Astrocyte of the cerebellum (primary cell): ENCODE measurements around the gene METTL4.
A peak's percentile ranks its signal among the peaks of the same experiment; 100 is the strongest.

Experiments
- DNase-seq: peaks from one replicate; pipeline ENCODE4 v3.0.0-alpha.2; 2011; ENCODE audit warnings: low read depth
- H3K4me3 ChIP-seq: 2 replicates; pipeline ENCODE4 v1.5.1; 2011; ENCODE audit warnings: mild to moderate bottlenecking, low read depth, low read length, moderate library complexity
- CTCF ChIP-seq: IDR thresholded peaks from 2 replicates; pipeline ENCODE4 v1.5.1; 2012; ENCODE audit warnings: low read length, low read depth, moderate library complexity, mild to moderate bottlenecking; ENCODE audit errors: missing control alignments
- in situ Hi-C: cut with HindIII; loops from 2 replicates; pipeline ENCODE4 v1.10.0; 2017; ENCODE audit warnings: low sequenced_read_pairs

Gene METTL4

DNA sequence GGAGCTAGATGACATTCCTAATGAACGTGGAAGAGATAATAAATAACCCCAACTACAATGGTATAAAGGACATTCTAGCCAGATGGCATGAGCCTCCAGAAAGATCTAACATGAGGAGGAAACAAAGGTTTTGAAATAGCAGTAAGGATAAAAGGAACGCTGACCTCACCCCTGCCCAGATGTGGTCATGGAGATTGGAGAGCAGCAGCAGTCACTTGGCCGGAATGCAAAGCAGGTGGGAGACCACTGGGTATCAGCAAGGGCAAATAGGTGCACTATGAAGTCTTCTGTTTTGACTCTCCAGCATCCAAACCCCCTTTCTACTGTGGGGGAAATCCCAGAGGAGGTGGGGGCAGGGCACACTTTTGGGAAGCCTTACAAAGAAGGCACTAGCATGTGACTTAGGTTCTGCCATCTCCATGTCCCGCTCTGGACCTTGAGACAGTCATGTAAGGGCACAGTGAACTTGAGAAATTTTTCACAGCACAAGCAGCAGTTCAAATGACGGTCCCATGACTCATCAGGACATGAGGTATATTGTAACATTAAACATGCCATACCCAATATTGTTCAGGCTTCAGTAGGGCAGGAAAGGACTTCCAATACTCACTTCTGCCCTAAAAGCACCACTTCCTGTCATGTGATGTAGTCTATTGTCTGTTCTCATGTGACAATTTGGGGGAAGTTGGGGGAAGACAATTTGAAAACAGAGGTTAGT is 55.2 kb downstream of the METTL4 start:
- peak; percentile 68 for DNase-seq
- in situ Hi-C loops: no loop called here
- TF ChIP-seq CTCF: no peak
- no peak overlapping the region for H3K4me3 ChIP-seq

GRCh38 chr18:2515171-2515787 is 56.0 kb downstream of the METTL4 start:
- TF ChIP-seq CTCF: no peak
- DNase-seq: peak; percentile 79
- no peak overlapping the region for H3K4me3 ChIP-seq
- in situ Hi-C loops: no loop called here

GRCh38 chr18:2513616-2514015 is 57.7 kb downstream of the METTL4 start:
- no peak for TF ChIP-seq CTCF
- no peak for DNase-seq
- no peak overlapping the region for H3K4me3 ChIP-seq
- in situ Hi-C loops: no loop called here

DNA sequence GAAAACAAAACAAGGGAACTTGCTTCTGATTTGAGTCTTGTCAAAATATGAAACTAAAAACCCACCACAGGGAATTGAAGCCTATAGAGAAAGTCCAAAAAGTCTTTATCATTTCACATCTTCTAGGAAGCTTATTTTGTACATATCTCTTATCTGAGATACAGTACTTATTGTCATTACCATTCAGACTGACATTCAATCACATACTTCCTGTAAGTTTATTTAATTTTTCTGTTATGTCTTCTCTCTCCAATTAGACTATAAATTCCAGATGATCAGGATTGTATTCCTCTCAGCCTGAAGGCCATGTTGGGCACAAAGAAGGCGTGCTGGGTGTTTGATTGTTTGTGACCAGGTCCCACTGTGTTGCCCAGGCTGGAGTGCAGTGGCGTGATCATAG is 59.2 kb downstream of the METTL4 start:
- DNase-seq: no peak
- no peak overlapping the region for H3K4me3 ChIP-seq
- in situ Hi-C loops: no loop called here
- no peak for TF ChIP-seq CTCF

DNA sequence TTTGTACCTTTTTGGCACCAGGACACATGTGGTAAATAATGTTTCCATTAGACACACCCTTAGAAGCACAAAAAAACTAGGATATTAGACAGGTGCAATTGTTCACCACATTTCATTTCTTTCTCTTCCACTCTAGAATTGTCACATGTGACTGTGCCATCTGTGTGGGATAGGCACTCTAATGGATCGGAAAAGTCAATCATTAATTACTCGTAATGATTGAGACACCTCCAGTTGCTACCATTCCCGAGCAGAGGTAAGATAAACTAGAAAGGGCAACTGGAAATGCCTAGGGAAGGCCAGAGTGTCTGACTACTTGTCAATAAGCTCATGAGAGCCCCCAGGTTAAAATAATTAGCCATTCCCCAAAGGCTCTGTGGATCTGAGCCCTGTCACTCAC is 59.9 kb downstream of the METTL4 start:
- no peak for TF ChIP-seq CTCF
- in situ Hi-C loops: no loop called here
- DNase-seq: no peak
- no peak overlapping the region for H3K4me3 ChIP-seq

- no peak for TF ChIP-seq CTCF
- in situ Hi-C loops: no loop called here
- peak; percentile 64 for DNase-seq
- H3K4me3 ChIP-seq: no peak overlapping the region
Measured at GRCh38 chr18:2510416-2510815, 60.9 kb downstream of the METTL4 start.
